Left forelimb (tissue), 1 donor: ENCODE results near the gene ACTR1A.
"Not testable (repeated sequence)": the region's sequence is repeated elsewhere in the genome, so short reads cannot be mapped to it uniquely, and the experiment has no call there.

Source experiments
- DNase-seq: peaks from one replicate; pipeline ENCODE4 v3.0.0-alpha.2; 2018; ENCODE audit warnings: low spot score

Gene ACTR1A

DNA sequence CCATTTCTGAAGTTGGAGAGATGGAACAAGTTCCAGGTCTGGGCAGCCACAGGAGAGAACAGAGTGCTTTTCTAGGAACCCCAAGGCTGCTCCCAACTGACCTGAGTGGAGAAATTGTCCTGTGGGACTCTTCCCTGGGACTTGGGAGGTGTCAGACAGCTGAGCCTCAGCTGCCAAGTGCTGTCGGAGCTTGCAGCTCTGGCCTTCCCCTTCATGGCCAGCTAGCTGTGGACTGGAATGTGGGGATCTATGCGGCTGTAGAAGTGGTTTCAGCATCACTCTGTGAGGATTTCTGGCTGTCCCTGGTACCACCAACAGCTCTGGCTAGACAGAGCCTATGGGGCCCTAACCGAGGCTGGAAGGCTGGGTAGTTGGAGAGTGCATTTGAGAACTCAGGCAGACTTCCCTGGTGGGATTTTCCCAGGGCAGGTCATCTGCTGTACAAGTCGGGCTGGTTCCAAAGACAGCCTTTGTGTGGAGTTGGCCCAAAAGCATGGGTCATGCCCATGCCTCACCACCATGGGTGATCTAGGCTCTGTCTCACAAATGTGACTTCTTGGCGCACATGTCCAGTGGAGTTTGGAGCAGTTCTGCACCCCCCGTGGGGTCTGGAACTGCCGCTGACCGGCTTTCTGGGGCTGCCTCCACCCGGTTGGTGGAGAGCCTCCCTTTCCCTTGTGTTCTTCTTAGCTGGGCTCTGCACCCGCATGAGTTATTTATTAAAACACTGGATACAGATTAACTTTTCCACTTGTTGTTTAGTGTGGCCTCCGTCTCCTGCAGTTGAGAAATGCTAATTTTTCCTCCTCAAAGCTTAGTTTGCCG is 12.2 kb upstream of the ACTR1A start:
- DNase-seq: no peak

GRCh38 chr10:102511583-102512274 is 9.2 kb upstream of the ACTR1A start:
- DNase-seq: no peak

DNA sequence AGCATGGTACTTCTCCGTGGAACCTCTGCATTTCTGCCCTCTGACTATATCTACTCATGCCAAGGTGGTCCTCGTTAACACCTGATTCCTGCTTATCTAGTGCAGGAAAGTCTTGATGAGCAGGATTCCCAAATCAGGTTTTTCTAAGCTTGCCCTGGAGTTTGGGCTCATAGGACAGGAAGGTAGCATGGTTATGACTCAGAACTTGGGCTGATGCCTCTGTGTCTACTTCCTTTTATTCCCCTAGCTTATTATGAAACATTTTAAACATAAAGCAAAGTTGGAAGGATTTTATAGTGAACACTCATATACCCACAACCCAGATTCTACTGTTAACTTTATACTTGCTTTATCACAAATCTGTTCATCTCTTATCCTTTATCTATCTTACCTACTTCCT is 6.9 kb upstream of the ACTR1A start:
- DNase-seq: no peak

- DNase-seq: no peak
Observed at GRCh38 chr10:102508506-102508905, 6.0 kb upstream of the ACTR1A start.

DNA sequence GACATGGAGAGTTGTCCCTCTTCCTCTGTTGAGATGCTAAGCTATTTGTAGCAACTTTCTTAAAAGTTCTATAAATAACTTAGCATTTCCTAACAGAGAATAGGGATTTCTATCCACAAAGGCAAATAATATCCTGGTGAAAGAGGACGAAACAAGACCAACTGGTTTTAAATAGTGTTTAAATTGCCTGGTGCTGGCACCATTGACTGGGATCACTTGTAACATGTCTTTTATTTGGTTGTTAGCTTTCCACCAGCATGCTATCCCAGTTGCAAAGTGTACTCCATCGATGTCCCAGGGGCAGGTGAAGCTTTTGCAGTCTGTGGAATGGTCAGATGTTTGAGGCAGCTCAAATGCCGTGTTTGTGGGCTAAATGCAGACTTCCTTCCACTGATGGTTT is 5.0 kb upstream of the ACTR1A start:
- no peak for DNase-seq

- no peak for DNase-seq
Observed at GRCh38 chr10:102505462-102506115, 3.1 kb upstream of the ACTR1A start.

- DNase-seq: no peak
Observed at GRCh38 chr10:102504976-102505300, 2.4 kb upstream of the ACTR1A start.

GRCh38 chr10:102504179-102504975 is 1.9 kb upstream of the ACTR1A start:
- peak; percentile 74 for DNase-seq

- DNase-seq: peak; percentile 97
Observed at GRCh38 chr10:102503264-102504178, 1.0 kb upstream of the ACTR1A start, which contains the start of gene SUFU. TSS of gene SUFU (plus strand) at chr10:102503972. CDS start at chr10:102504153, 181 bp downstream.

GRCh38 chr10:102502029-102502336 is 529 bp downstream of the ACTR1A start:
- DNase-seq: peak; percentile 98

- no peak for DNase-seq
Observed at GRCh38 chr10:102501201-102502028, 1.1 kb downstream of the ACTR1A start.

- DNase-seq: not testable (repeated sequence)
Observed at GRCh38 chr10:102500686-102501085, 1.8 kb downstream of the ACTR1A start.

DNA sequence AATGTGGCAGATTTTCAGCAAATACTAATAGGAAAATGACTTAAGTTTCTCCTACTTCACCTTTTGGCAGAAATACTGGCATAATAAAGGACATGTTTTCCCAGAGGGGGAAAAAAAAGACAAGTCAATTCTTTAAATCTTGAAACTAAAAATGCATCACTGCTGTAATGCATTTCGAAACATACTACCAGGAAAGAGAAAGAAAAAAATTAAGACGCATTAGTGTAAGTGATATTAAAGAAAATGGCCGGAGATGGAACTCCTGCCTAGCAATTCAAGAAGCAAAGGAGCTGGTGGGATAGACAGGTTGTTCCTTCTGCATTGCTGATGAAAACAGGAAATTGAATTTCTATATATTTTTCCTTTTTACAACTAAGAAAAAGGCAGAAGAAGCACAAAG is 3.2 kb downstream of the ACTR1A start:
- DNase-seq: no peak

- DNase-seq: no peak
Observed at GRCh38 chr10:102497545-102497944, 5.0 kb downstream of the ACTR1A start.

- no peak for DNase-seq
Observed at GRCh38 chr10:102493771-102494170, 8.7 kb downstream of the ACTR1A start.

DNA sequence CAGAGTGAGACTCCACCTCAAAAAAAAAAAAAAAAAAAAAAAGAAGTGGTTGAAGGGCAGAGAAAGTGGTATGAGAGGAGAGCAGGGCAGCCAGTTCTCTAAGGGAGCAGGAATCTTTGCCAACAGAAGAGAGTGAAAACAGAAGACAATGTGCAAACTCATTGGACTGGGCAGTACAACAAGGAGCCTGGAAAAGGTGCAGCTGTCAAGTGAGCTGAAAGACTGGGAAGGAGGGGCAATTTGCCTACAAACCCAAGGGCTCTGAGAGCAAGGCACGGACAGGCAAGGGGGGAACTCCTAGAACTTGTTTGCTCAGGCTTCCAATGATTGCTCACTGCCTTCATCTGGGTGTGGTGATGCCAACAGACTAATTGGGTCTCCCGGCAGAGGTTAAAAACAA is 9.5 kb downstream of the ACTR1A start:
- DNase-seq: no peak

- no peak for DNase-seq
Observed at GRCh38 chr10:102492344-102492939, 10.1 kb downstream of the ACTR1A start.

- no peak for DNase-seq
Observed at GRCh38 chr10:102491136-102491535, 11.4 kb downstream of the ACTR1A start.

GRCh38 chr10:102485093-102485784 is 17.3 kb downstream of the ACTR1A start:
- DNase-seq: no peak
